Liver (tissue), 9 donors: ENCODE data around the gene GALNTL6. TPM values are rescaled to one million over a fixed set of nuclear protein-coding genes. Genes with fewer than 3 reads are reported as not detected.

Experiments
- DNase-seq: peaks from one replicate; pipeline ENCODE4 v3.0.0-alpha.2; 2017; ENCODE audit warnings: low spot score
- H3K27ac ChIP-seq, 2 donors: one replicate each; pipeline ENCODE4 v1.7.0; 2013; ENCODE audit warnings: inconsistent platforms in 2 of 2, low read length in 2 of 2, control low read depth in 1 of 2, low read depth in 1 of 2, mild to moderate bottlenecking in 1 of 2
- H3K27me3 ChIP-seq, 4 donors: one replicate each; pipeline versions ENCODE4 v1.6.1 to v1.7.0; 2013; ENCODE audit warnings: low read length in 3 of 4, inconsistent platforms in 1 of 4, mild to moderate bottlenecking in 1 of 4, moderate library complexity in 1 of 4; ENCODE audit not compliant: control insufficient read depth in 4 of 4, insufficient read depth in 4 of 4
- H3K36me3 ChIP-seq, 4 donors: one replicate each; pipeline versions ENCODE4 v1.6.1 to v1.7.0; 2013; ENCODE audit warnings: low read length in 3 of 4, mild to moderate bottlenecking in 3 of 4, low read depth in 1 of 4, moderate library complexity in 1 of 4; ENCODE audit not compliant: control insufficient read depth in 4 of 4, insufficient read depth in 3 of 4
- H3K4me1 ChIP-seq, 4 donors: one replicate each; pipeline versions ENCODE4 v1.6.1 to v1.7.0; 2013; ENCODE audit warnings: low read length in 3 of 4, mild to moderate bottlenecking in 3 of 4, moderate library complexity in 1 of 4; ENCODE audit not compliant: control insufficient read depth in 4 of 4, insufficient read depth in 4 of 4
- H3K4me3 ChIP-seq, 3 donors: one replicate each; pipeline versions ENCODE4 v1.6.1 to v1.7.0; 2013; ENCODE audit warnings: low read length in 3 of 3, control low read depth in 1 of 3, low read depth in 1 of 3, mild to moderate bottlenecking in 1 of 3
- H3K9ac ChIP-seq, 2 donors: one replicate each; pipeline ENCODE4 v1.7.0; 2013; ENCODE audit warnings: low read length in 2 of 2, mild to moderate bottlenecking in 2 of 2, moderate library complexity in 2 of 2, control low read depth in 1 of 2, low read depth in 1 of 2
- H3K9me3 ChIP-seq, 4 donors: one replicate each; pipeline versions ENCODE4 v1.6.1 to v1.7.0; 2013; ENCODE audit warnings: low read length in 3 of 4; ENCODE audit not compliant: control insufficient read depth in 4 of 4
- ATF3 ChIP-seq: IDR thresholded peaks from 2 replicates; pipeline ENCODE4 v1.6.1; 2016; ENCODE audit warnings: antibody characterized with exemption
- CTCF ChIP-seq: fragments of 150-350 bp; IDR thresholded peaks from 2 replicates; pipeline ENCODE4 v1.5.1; 2017; ENCODE audit warnings: improper control_type of control experiment, low read depth, low read length; ENCODE audit not compliant: missing input control
- EGR1 ChIP-seq, 2 donors: IDR thresholded peaks; 2 replicates each; pipeline ENCODE4 v1.6.1; 2016 to 2018; ENCODE audit warnings: antibody characterized with exemption in 2 of 2, low read depth in 2 of 2
- FOXA1 ChIP-seq: IDR thresholded peaks from 2 replicates; pipeline ENCODE4 v1.6.1; 2016; ENCODE audit warnings: antibody characterized with exemption
- FOXA2 ChIP-seq: IDR thresholded peaks from 2 replicates; pipeline ENCODE4 v1.6.1; 2016; ENCODE audit warnings: antibody characterized with exemption
- GABPA ChIP-seq, 2 donors: IDR thresholded peaks in 1 of 2; conservative IDR thresholded peaks in 1 of 2; 2 replicates each; pipeline ENCODE4 v1.6.1; 2016; ENCODE audit warnings: antibody characterized with exemption in 2 of 2, mild to moderate bottlenecking in 1 of 2, moderate library complexity in 1 of 2
- HNF4A ChIP-seq, 2 donors: conservative IDR thresholded peaks; 2 replicates each; pipeline ENCODE4 v1.6.1; 2016; ENCODE audit warnings: antibody characterized with exemption in 2 of 2, mild to moderate bottlenecking in 2 of 2
- HNF4G ChIP-seq: IDR thresholded peaks from 2 replicates; pipeline ENCODE4 v1.6.1; 2016; ENCODE audit warnings: antibody characterized with exemption
- JUND ChIP-seq, 2 donors: IDR thresholded peaks; 2 replicates each; pipeline ENCODE4 v1.6.1; 2016; ENCODE audit warnings: antibody characterized with exemption in 2 of 2
- MAX ChIP-seq: IDR thresholded peaks from 2 replicates; pipeline ENCODE4 v1.6.1; 2016; ENCODE audit warnings: antibody characterized with exemption
- NR2F2 ChIP-seq: IDR thresholded peaks from 2 replicates; pipeline ENCODE4 v1.6.1; 2016; ENCODE audit warnings: antibody characterized with exemption
- RAD21 ChIP-seq, 2 donors: IDR thresholded peaks; 2 replicates each; pipeline ENCODE4 v1.6.1; 2016; ENCODE audit warnings: antibody characterized with exemption in 2 of 2, mild to moderate bottlenecking in 2 of 2
- REST ChIP-seq: IDR thresholded peaks from 2 replicates; pipeline ENCODE4 v1.6.1; 2016; ENCODE audit warnings: antibody characterized with exemption, mild to moderate bottlenecking
- RXRA ChIP-seq, 2 donors: IDR thresholded peaks; 2 replicates each; pipeline ENCODE4 v1.6.1; 2017 to 2018; ENCODE audit warnings: antibody characterized with exemption in 2 of 2, mild to moderate bottlenecking in 1 of 2
- SP1 ChIP-seq: IDR thresholded peaks from 2 replicates; pipeline ENCODE4 v1.6.1; 2018; ENCODE audit warnings: antibody characterized with exemption, mild to moderate bottlenecking
- TAF1 ChIP-seq: conservative IDR thresholded peaks from 2 replicates; pipeline ENCODE4 v1.6.1; 2016; ENCODE audit warnings: antibody characterized with exemption, mild to moderate bottlenecking
- YY1 ChIP-seq: IDR thresholded peaks from 2 replicates; pipeline ENCODE4 v1.6.1; 2016; ENCODE audit warnings: antibody characterized with exemption, mild to moderate bottlenecking
- ZBTB33 ChIP-seq: IDR thresholded peaks from 2 replicates; pipeline ENCODE4 v1.6.1; 2016; ENCODE audit warnings: antibody characterized with exemption
- WGBS: extraction: QIAGEN DNeasy Blood & Tissue Kit; methylation state at CpG from one replicate; pipeline ENCODE4 v1.1.7; 2013; 5-methylcytosine and 5-hydroxymethylcytosine counted together
- polyA plus RNA-seq, 2 donors: library from polyadenylated mRNA; stranded (reverse) in 1 of 2; unstranded in 1 of 2; fragments of 200-250 nt in 1 of 2; fragments of >200 nt in 1 of 2; fragmentation: Nextera tagmentation in 1 of 2; extraction: Ambion mirVana in 1 of 2; gene quantifications; one replicate each; pipeline versions ENCODE4 v1.2.1 to v1.2.3, GENCODE V29; 2013 to 2015
- total RNA-seq, 2 donors: library from RNA; depleted of rRNA; stranded (reverse); fragments of >200 nt; gene quantifications; one replicate each; pipeline ENCODE4 v1.2.3, GENCODE V29; 2014
- donor health status: healthy.
- donor health status: healthy.
- donor health status: healthy.
- donor health status: healthy.
- donor health status: healthy.

The GALNTL6 gene
- total and polyA plus RNA-seq, 4 donors = 0.06 to 0.08 TPM; not detected in 2

- Histone ChIP-seq H3K9ac (no peak overlapping the region), H3K27ac (no peak overlapping the region), H3K36me3 (no peaks in the 10 kb centered on the region), H3K4me3 (no peak overlapping the region), H3K27me3 (no peaks in the 10 kb centered on the region), H3K4me1 (no peaks in the 10 kb centered on the region), H3K9me3 (no peaks in the 10 kb centered on the region)
- WGBS = 90% methylated on average over 2 of the region's 2 CpGs
- no peak for DNase-seq
- TF ChIP-seq NR2F2 (no peak), YY1 (no peak), HNF4G (no peak), GABPA (IDR thresholded peaks at IDR 0.05 in 1 of 2, conservative IDR thresholded peaks at IDR 0.05 in 1 of 2) (no peak), HNF4A (conservative IDR thresholded peaks at IDR 0.05) (no peak), ATF3 (no peak)
Measured at GRCh38 chr4:173046144-173046543, 1232.9 kb downstream of the GALNTL6 start.

GRCh38 chr4:173046818-173047217, 1233.6 kb downstream of the GALNTL6 start:
- TF ChIP-seq EGR1 (IDR thresholded peaks at IDR 0.05; ENCODE audit: low read depth in 2 of 2) (no peak), HNF4A (conservative IDR thresholded peaks at IDR 0.05) (no peak), RXRA (IDR thresholded peaks at IDR 0.05) (no peak), ZBTB33 (no peak), FOXA1 (no peak), REST (no peak), ATF3 (no peak), NR2F2 (no peak), MAX (no peak), SP1 (no peak), HNF4G (no peak), RAD21 (IDR thresholded peaks at IDR 0.05) (no peak), CTCF (no peak), FOXA2 (no peak), TAF1 (no peak), JUND (IDR thresholded peaks at IDR 0.05) (no peak), YY1 (no peak)
- H3K27me3 ChIP-seq = no peaks in the 10 kb centered on the region
- DNase-seq = no peak
- no peak overlapping the region for H3K4me3 ChIP-seq
- H3K27ac ChIP-seq = no peak overlapping the region
- no peak overlapping the region for H3K9ac ChIP-seq
- WGBS = 83% methylated on average over 5 of the region's 5 CpGs
- H3K36me3 ChIP-seq = no peaks in the 10 kb centered on the region
- no peaks in the 10 kb centered on the region for H3K4me1 ChIP-seq
- H3K9me3 ChIP-seq = no peaks in the 10 kb centered on the region
